IMR-90 (cell line): Measurements from ENCODE around the gene BEX3.

Experiments used
- BHLHE40 ChIP-seq: fragments of 150-350 bp; IDR thresholded peaks from 2 replicates; pipeline ENCODE4 v1.6.1; 2016; ENCODE audit warnings: mild to moderate bottlenecking, low read depth, low read length
- CEBPB ChIP-seq: IDR thresholded peaks from 2 replicates; pipeline ENCODE4 v1.6.1; 2012; ENCODE audit warnings: low read depth, low read length, improper control_type of control experiment
- CHD1 ChIP-seq: IDR thresholded peaks from 2 replicates; pipeline ENCODE4 v1.6.1; 2012; ENCODE audit warnings: low read depth, low read length, improper control_type of control experiment
- CTCF ChIP-seq: conservative IDR thresholded peaks from 2 replicates; pipeline ENCODE4 v1.5.1; 2012; ENCODE audit warnings: mild to moderate bottlenecking, low read depth, low read length, improper control_type of control experiment
- MAFK ChIP-seq: IDR thresholded peaks from 2 replicates; pipeline ENCODE4 v1.6.1; 2012; ENCODE audit warnings: low read depth, low read length, improper control_type of control experiment
- MAZ ChIP-seq: IDR thresholded peaks from 2 replicates; pipeline ENCODE4 v1.6.1; 2012; ENCODE audit warnings: low read depth, mild to moderate bottlenecking, low read length, improper control_type of control experiment, moderate library complexity, borderline replicate concordance
- MXI1 ChIP-seq: IDR thresholded peaks from 2 replicates; pipeline ENCODE4 v1.6.1; 2012; ENCODE audit warnings: low read depth, mild to moderate bottlenecking, low read length, moderate library complexity, borderline replicate concordance
- POLR2A ChIP-seq: IDR thresholded peaks from 2 replicates; pipeline ENCODE4 v1.6.1; 2012; ENCODE audit warnings: mild to moderate bottlenecking, low read depth, low read length
- RAD21 ChIP-seq: IDR thresholded peaks from 2 replicates; pipeline ENCODE4 v1.6.1; 2012; ENCODE audit warnings: low read length, improper control_type of control experiment
- RFX5 ChIP-seq: IDR thresholded peaks from 2 replicates; pipeline ENCODE4 v1.8.0; 2012; ENCODE audit warnings: low read depth, mild to moderate bottlenecking, low read length, moderate library complexity
- SMC3 ChIP-seq: fragments of 150-350 bp; IDR thresholded peaks from 2 replicates; pipeline ENCODE4 v1.6.1; 2016; ENCODE audit warnings: low read depth, mild to moderate bottlenecking, antibody characterized with exemption, low read length, moderate library complexity
- TF ChIP-seq, protein P1 (sequence below): fragments of 150-350 bp; IDR thresholded peaks from 2 replicates; pipeline ENCODE4 v1.6.1; 2016; ENCODE audit warnings: low read depth, mild to moderate bottlenecking, low read length, moderate library complexity, borderline replicate concordance
- TF ChIP-seq, protein P2 (sequence below): fragments of 150-350 bp; IDR thresholded peaks from 2 replicates; pipeline ENCODE4 v1.6.1; 2017; ENCODE audit warnings: mild to moderate bottlenecking, antibody characterized with exemption, low read length, low read depth

DNA sequence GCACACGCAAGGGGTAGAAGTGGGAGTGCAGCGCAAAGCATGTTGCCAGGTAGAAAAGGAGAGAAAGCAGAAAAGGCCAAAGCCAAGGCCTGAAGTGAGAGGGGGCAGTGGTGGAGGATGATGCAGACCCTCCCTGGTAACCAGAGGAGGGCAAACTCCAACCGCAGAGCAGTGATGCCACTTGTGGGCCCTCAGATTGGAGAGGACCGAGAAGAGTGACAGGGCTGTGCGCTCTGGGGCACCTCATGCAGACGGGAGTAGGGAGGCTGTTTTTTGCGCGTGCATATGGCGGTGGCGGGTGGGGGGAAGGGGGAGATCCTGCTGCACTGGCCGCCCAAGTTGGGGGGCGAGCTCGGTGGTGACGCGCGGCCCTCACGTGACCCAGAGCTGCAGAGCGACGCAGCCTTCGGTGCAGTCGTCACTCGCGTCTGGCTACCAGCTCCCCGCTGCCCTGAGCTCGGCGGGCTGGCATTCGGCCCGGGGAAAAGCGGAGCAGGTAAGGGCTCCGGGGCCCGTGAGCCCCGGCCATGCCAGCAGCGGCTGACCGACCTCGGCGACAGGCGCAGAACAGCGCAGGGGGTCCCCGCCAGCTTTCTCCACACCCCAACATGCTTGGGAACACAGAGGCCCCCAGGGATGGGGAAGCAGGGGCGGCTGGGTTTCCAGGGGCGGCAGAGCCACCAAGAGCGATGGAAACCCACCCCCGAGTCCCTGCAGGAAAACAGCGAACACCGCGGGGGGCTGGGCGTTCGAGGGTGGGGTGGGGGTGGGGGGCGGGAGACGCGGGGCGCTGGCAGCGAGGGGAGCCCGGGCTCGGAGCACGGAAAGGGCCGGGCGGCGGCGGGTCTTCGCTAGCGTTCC lies at the start of gene BEX3:
- TF ChIP-seq RAD21 (no peak), CTCF (no peak), POLR2A (peak; percentile 80), MAFK (no peak), MAZ (no peak; the same call in 1 of the 2 replicates), BHLHE40 (peak; percentile 80), SMC3 (no peak), CHD1 (no peak), RFX5 (no peak), CEBPB (no peak), MXI1 (no peak)
- TF ChIP-seq, protein P1, sequence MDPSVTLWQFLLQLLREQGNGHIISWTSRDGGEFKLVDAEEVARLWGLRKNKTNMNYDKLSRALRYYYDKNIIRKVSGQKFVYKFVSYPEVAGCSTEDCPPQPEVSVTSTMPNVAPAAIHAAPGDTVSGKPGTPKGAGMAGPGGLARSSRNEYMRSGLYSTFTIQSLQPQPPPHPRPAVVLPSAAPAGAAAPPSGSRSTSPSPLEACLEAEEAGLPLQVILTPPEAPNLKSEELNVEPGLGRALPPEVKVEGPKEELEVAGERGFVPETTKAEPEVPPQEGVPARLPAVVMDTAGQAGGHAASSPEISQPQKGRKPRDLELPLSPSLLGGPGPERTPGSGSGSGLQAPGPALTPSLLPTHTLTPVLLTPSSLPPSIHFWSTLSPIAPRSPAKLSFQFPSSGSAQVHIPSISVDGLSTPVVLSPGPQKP: no peak
- TF ChIP-seq, protein P2, sequence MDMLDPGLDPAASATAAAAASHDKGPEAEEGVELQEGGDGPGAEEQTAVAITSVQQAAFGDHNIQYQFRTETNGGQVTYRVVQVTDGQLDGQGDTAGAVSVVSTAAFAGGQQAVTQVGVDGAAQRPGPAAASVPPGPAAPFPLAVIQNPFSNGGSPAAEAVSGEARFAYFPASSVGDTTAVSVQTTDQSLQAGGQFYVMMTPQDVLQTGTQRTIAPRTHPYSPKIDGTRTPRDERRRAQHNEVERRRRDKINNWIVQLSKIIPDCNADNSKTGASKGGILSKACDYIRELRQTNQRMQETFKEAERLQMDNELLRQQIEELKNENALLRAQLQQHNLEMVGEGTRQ: peak; percentile 92
